GM11168 (cell line): ENCODE results near the gene OXSR1.
"Not testable (repeated sequence)": the region's sequence is repeated elsewhere in the genome, so short reads cannot be mapped to it uniquely, and the experiment has no call there.

Experiments used
- in situ Hi-C: fragments of 300-500 bp; cut with MboI; formaldehyde crosslinking; loops from one replicate; pipeline ENCODE4 v1.12.0; 2022; ENCODE audit warnings: low sequenced_read_pairs; ENCODE audit not compliant: unreplicated experiment

Gene OXSR1

DNA sequence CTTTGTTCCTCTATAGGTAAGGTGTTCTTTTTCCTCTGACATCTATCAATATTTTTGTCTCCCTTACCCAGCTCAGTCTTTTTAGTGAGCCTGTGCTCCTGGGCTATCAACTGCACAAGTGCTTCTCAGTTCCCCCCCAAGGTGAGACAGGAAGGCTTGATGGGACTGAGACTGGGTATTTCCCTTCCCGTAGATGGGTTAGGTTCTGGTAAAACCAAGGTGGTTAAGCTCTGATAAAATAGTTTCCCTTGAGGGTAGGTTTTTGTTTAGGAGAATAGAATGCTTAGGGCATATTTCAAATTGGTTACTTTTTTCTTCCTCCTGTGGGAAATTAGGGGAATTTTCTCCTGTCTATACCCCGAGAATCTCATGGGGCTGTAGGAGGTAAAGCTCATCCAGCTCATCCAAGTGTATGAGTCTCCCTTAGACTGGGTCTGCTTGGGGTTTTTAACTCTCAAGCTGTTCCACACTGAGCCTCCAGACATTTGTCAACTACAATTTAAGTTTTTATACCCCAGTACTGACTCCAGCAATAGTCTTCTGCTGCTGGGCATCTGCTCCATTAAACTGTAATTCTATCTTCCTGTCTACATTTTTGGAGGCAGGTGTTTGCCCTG, 44.9 kb downstream of the OXSR1 start:
- in situ Hi-C loops: no loop called here

DNA sequence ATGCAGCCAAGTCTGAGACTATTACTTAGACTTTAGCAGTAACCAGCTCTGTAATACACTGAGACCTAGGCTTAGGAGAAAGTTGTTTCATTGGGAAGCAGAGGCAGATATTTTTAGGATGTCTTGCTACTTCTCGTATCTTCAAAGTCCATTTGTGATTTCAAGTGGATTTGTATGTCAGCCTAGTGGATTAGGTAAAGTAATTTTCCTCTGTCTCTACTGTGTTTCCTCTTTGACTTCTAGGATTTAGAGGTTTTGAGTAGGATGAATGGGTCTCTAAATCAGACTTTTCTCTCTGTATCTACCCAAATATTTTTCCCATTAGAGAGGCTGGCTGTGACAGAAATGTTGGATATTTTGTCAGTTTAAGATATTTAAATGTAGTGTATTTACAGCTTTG, 46.8 kb downstream of the OXSR1 start:
- in situ Hi-C loops: no loop called here

DNA sequence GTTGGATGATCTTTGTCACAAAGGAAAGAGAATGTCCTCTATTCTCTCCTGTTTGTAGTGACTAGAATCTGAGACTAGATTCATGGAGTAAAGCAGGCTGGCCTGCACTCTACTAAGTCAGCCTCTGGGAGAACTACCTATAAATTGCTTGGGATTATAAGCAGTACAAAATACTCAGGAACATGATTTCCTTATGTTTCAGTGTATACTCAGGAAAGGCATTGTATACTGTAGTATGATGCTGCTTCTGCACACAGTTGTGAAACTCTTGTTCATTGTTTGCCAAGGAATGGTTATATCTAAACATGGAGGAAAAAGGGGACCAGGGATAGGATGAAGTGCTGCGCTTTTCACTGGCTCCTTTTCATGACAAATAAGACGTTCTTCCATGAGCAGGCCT, 49.2 kb downstream of the OXSR1 start:
- in situ Hi-C loops: no loop called here

DNA sequence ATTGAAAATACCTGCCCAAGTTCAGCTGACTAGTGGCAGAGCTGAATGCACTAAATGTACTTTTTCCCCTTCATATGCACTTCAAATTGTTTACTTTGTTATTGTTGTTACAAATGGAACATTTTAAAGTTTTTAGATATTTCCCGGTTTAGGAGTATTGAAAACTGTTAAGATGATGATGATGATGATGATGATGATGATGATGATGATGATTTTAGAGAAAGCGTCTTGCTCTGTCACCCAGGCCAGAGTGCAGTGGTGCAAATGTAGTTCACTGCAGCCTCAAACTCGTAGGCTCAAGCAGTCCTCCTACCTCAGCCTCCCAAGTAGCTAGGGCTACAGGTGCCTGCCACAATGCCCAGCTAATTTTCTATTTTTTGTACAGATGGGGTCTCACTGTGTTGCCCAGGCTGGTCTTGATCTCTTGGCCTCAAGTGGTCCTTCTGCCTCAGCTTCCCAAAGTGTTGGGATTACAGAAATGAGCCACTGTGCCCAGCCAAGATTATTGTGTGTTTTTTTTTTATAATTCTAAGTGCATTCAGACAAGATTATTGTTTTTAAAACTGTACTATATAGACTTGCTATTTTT, 54.4 kb downstream of the OXSR1 start:
- in situ Hi-C loops: no loop called here

DNA sequence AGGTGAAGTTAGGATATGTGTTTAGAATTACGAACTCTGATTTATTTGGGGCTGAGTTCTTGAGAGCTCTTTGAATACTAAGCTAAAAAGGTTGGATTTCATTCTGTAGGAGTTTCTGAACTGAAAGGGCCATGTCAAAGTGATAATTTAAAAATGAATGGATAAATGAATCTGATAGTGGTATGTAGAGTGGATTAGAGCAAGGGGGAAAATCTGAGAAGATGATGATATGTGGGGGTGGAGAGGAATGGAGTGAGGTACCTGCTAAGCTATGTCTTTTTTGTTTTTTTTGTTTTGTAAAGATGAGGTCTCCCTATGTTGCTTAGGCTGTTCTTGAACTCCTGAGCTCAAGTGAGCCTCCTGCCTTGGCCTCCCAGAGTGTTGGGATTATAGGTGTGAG, 55.7 kb downstream of the OXSR1 start:
- in situ Hi-C loops: no loop called here

DNA sequence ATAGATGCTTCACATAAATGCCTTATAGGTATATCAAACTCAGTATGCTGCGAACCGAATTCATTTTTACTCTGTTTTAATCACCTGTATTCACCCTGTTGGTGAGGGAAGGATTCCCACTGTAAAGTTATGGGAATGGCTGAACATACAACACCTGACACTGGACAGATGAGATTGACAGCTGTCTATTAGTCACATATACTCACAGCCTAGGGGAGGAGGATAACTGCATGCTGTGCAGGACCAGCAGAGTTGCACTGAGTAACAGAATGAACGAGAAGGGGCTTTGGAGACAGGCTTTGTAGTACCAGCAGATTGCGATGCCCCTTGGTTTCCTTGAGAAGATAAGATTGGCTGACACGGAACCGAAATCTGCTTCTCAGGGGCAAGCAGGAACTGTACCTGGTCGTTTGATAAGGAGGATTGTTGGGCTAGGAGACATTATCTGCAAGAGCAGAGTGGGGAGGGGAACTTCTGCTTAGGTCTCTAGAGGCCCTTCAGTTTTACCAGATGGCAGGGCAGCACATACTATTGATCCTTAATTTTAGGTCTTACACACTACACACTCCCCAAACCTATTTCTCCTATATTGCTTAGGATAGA, 56.8 kb downstream of the OXSR1 start:
- in situ Hi-C loops: no loop called here

DNA sequence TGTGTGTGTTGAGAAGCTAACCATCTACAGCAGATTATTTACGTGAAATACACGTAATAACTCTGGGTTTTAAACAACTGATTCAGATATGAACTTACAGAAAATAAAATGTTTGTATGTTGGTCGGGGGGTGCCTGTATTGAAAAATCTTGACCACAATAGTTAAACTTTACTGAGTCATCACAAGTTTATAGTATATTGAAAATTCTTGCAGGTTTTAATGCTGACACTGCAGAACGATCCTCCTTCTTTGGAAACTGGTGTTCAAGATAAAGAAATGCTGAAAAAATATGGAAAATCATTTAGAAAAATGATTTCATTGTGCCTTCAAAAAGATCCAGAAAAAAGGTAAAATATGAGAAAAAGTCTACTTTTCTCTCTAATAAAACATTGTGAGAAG, 59.0 kb downstream of the OXSR1 start:
- in situ Hi-C loops: no loop called here

DNA sequence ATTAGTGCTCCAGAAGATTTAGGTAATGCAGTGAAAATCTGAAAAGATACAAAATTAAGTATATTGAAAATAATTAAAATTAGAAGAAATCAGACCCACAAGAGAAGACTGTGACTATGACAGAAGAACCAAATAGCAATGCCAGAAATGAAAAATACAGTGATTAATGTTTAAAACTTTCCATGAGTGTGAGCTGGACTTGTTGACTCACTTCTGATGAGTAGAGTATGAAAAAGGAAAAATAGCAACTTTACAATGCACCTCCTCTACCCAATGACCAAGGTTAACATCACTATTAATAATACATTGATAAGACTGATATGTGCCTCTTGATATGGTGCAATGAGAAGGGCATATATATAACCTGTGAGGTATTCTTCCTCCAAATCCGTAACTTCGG, 60.9 kb downstream of the OXSR1 start:
- in situ Hi-C loops: no loop called here

DNA sequence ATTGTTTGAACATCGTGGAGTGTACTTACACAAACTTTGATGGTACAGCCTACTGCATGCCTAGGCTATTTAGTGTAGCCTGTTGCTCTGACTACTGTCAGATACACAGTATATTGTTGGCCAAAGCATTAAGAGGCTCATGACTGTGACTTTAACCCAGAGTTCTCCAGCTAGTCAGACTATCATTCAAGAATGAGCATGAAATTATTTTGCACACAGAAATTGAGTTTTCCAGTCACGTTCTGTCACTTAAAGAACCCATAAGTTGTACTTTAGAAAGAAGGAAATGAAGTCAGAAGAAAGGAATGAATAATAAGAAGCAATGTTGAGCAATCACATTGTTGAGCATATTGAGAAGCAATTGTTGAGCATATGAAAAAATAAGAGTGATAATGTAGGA, 62.7 kb downstream of the OXSR1 start:
- in situ Hi-C loops: no loop called here

DNA sequence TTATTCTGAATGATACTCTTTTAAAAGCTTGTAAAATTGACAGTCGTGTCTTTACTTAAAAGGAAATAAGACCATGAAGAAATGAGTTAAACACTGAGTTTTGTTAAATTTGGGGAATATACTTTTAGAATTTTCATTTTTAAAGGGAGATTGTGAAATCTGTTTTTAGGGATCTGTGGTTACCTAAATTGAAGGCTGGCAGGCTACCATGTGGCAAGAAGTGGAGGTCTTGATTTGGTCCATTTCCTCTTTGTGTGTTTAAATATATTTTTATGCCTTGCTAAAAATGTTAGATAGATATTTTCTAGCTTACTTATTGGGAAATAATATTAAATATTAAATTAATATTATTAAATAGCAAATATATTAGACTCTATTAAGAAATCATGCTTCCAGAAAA, 63.7 kb downstream of the OXSR1 start:
- in situ Hi-C loops: no loop called here

DNA sequence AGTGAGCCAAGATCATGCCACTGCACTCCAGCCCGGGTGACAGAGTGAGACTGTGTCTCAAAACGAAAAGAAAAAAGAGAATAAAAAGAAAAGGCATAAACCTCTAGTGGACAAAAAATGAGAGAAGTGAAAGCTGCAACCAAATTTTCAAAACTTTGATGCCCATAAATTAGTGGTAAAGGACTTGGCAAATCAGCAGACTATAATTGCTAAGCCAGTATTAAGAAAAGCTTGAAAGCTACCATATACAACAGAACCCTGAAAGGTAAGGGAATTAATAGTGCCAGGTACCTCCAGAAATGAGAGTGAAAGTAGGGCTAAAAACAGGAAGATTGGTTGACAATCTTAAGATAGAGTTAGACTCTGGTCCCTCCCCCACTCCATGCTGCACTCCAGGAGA, 67.4 kb downstream of the OXSR1 start:
- in situ Hi-C loops: no loop called here

DNA sequence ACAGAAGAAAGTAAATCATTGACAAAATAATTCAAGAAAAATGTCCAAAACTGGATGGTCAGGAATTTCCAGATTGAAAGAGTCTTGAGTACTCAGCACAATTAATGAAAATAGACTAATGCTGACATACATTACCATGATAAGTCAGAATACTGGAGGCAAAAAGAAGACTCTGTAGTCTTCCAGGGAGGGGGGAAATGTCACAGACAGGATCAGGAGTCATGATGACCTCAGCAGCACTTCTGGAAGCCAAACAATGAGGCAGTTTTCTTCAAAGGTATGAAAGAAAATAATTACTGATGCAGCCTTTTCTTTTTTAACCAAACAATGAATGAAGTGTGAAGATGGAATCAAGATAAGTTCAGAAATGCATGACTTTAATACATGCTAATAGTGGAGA, 70.1 kb downstream of the OXSR1 start:
- in situ Hi-C loops: no loop called here

DNA sequence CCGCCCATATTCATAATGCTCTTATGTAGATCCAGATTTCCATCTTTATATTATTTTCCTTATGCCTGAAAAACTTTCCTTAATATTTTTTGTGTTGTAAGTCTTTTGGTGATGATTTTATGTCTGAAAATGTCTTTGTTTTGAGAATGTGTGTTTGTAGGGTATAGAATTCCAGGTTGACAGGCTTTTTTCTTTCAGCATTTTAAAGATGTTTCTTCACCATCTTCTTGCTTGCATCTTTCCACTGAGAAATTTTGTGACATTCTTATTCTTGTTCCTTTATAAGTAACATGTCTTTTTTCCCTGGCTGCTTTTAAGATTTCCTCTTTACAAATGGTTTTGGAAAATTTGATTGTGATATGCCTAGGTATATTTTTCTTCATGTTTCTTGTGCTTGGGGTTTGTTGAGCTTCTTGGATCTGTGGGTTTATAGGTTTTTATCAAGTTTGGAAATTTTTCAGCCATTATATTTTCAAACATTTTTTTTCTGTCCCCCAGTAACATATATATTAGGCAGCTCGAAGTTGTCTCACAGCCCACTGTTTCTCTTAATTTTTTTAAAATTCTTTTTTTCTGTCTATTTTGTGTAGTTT, 73.2 kb downstream of the OXSR1 start:
- in situ Hi-C loops: no loop called here

DNA sequence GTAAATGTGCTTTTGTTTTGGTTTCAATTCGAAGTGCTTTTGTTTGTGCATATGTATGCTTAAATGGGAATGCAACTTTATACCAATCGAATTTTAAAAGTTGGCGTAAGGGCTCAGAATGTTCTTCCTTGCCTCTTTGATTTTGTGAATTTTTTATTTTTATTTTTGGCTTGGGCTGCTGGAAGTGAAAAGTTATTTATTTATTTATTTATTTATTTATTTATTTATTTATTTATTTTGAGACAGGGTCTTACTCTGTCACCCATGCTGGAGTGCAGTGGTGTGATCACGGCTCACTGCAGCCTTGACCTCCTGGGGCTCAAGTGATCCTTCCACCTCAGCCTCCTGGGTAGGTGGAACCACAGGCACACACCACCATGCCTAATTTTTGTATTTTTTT, 77.5 kb downstream of the OXSR1 start:
- in situ Hi-C loops: not testable (repeated sequence)

DNA sequence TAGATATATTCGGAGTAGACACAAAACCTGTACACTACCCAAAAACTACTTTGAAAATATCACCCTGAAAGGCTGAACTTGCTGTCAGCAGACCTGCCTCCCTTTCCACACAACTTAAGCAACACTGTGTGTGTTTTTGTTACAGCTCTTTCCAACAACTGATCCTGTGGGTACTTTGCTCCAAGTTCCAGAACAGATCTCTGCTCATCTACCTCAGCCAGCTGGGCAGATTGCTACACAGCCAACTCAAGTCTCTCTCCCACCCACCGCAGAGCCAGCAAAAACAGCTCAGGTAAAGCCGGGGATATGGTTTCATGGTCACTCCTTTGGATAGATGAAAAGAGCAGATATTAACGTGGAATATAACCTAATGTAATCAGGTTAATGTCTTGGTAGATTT, 80.6 kb downstream of the OXSR1 start:
- in situ Hi-C loops: no loop called here

DNA sequence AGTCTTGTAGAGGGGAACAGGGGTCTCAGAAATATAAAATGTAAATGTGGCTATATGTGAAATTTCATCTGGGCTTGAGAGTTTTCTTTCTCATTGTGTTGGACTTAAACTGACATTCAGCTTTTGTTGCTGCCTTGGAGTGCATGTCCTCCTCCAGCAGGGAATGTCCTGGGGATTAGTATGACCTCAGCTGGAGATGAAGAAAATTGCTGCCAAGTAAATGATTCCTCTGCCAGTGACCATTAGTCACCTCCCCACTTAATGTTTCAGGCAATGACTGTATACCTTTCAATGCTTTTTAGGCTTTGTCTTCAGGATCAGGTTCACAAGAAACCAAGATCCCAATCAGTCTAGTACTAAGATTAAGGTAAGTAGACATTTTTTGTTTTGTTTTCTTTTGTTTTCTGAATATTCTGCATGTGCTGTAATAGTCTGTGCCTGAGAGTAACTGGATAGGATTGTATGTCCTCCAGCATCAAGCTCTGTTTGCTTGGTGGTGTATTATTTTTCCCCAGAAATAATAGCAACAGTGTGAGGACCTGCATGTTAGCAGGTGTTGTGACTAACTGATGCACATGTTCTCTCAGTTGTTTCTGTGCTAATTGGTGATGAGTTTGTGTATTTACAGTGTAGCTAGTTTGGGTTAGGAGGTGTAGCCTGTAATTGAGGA, 82.2 kb downstream of the OXSR1 start:
- in situ Hi-C loops: no loop called here

DNA sequence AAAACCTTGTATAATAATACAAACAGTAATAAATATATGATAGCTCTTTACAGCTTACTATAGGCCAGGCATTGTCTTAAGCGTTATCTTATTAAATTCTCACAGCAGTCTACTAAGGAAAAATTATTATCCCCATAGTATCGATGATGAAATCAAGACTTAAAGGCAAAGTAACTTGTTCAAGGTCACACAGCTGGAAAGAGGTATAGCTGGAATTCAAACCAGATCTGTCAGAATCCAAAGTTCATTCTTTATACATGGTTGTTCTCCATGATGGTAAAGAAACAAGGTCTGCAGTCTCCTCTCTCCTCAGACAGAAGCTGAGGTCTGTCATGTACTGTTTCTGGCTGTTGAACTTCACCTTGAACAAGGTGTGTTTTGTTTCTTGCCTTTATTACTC, 84.9 kb downstream of the OXSR1 start:
- in situ Hi-C loops: no loop called here

DNA sequence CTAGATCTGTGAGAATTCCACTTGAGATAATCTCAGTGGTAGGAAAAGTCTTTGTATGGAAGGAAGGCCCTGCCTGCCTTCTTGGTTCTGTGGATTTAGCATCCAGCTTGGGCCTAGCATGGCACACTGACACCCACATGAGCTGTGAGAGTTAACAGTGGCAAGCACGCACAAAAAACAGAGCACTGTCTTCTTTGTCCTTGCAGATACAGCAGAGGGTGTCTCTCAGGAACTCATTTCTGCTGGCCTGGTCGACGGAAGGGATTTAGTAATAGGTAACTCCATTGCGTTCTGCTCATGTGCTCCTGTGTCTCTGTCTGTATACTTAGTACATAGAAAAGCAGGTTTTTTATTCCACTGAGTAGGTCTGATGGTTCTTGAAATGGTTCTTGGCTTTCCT, 85.9 kb downstream of the OXSR1 start:
- in situ Hi-C loops: no loop called here

DNA sequence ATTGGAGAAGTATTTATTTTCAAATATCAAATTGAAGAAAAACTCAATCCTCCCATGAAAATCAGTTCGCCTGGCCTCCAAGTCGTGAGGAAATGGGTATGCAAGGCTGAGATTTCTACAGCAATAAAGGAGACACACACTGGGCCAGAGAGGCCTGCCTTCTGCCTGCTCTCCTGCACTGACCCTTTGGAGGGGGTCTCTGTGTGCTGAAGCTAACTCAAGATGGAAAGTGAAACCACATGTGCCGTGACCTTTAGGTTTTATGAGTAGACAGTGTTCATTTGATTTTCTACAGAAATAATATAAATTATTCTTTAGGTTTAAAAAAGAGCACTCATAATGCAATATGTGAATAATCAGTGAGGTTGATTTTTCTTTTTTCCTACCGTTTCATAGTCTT, 88.4 kb downstream of the OXSR1 start:
- in situ Hi-C loops: no loop called here

DNA sequence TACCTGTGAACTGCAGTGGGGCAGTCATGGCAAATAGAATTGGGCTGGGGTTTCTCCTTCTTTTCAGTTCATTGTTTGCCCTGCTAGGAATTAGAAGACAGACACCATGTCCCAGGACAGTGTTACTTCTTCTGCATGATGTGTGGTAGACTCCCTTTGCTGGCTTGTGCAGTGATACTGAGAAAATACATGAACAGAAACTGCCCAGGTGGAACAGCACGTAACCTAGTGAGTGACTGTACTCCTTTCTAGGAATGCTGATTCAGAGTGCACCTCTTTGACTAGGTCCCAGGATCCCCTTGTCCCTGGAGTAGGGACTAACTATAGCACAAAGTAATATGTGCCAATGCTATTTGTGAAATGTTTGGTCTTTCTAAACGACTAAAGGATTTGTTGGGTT, 89.5 kb downstream of the OXSR1 start:
- in situ Hi-C loops: no loop called here

DNA sequence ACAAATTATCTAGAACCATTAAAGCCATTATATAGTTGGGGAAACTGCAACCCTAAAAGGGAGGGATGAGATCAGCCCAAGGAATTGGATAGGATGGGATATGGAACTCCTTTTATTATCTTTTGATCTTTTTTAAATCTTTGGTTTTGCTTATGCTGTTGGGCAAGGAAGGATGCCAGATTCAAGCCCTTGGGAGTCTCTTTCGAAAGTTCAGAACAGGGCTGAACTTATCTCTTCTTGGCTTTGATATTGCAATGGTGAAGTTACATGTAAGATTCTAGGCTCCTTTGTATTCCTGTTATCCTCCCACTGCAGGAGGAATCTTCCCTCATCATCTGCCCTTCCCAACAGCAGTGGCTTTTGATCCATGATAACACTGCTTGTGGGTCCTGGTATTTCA, 90.3 kb downstream of the OXSR1 start:
- in situ Hi-C loops: no loop called here
